Measurements from ENCODE around the gene ST6GAL1.
"Not testable (repeated sequence)": the region's sequence is repeated elsewhere in the genome, so short reads cannot be mapped to it uniquely, and the experiment has no call there.

The ST6GAL1 gene

GRCh38 chr3:187005827-187006481 is 75.6 kb downstream of the ST6GAL1 start:
- H3K27ac ChIP-seq = no peak overlapping the region
- TF ChIP-seq ZFX (IDR thresholded peaks at IDR 0.05) (no peak), CTCF (conservative IDR thresholded peaks at IDR 0.05) (no peak)

GRCh38 chr3:187006864-187007630 is 76.7 kb downstream of the ST6GAL1 start:
- H3K27ac ChIP-seq = no peak overlapping the region
- TF ChIP-seq CTCF (conservative IDR thresholded peaks at IDR 0.05) = no peak
- no peak for TF ChIP-seq ZFX (IDR thresholded peaks at IDR 0.05)

- not testable (repeated sequence) for H3K27ac ChIP-seq
These were observed 80.1 kb downstream of the ST6GAL1 start for GRCh38 chr3:187010382-187010781.

- no peak overlapping the region for H3K27ac ChIP-seq
- no peak for TF ChIP-seq CTCF (conservative IDR thresholded peaks at IDR 0.05)
- TF ChIP-seq ZFX (IDR thresholded peaks at IDR 0.05) = no peak
These were observed 81.6 kb downstream of the ST6GAL1 start for GRCh38 chr3:187011915-187012314.

- TF ChIP-seq ZFX (IDR thresholded peaks at IDR 0.05) (no peak), CTCF (conservative IDR thresholded peaks at IDR 0.05) (no peak)
- H3K27ac ChIP-seq = no peak overlapping the region
These were observed 82.3 kb downstream of the ST6GAL1 start for GRCh38 chr3:187012609-187013051.

- TF ChIP-seq ZFX (IDR thresholded peaks at IDR 0.05) = no peak
- TF ChIP-seq CTCF (conservative IDR thresholded peaks at IDR 0.05) = no peak
- no peak overlapping the region for H3K27ac ChIP-seq
These were observed 82.9 kb downstream of the ST6GAL1 start for GRCh38 chr3:187013159-187013716.

- peak overlapping the region; percentile 35 for H3K27ac ChIP-seq
- TF ChIP-seq CTCF (conservative IDR thresholded peaks at IDR 0.05) = no peak
- TF ChIP-seq ZFX (IDR thresholded peaks at IDR 0.05) = no peak
These were observed 84.1 kb downstream of the ST6GAL1 start for GRCh38 chr3:187014417-187014864.
